GM21717 (cell line): ENCODE results near the gene FABP3.

Experiments
- ATAC-seq: cut with Tn5 transposase; IDR thresholded peaks from one replicate; pipeline ENCODE4 v1.9.1; 2021; ENCODE audit warnings: mild to moderate bottlenecking, moderate library complexity; ENCODE audit not compliant: unreplicated experiment

Gene FABP3

GRCh38 chr1:31373056-31373896, at the start of gene FABP3:
TSS of gene FABP3 (minus strand) at chr1:31373076. CDS start at chr1:31373014, 62 bp downstream.
- ATAC-seq: no peak

GRCh38 chr1:31421371-31422040, 48.6 kb upstream of the FABP3 start:
- ATAC-seq: no peak

GRCh38 chr1:31420716-31421115, 47.8 kb upstream of the FABP3 start:
- ATAC-seq: no peak

GRCh38 chr1:31418626-31419323, 45.9 kb upstream of the FABP3 start:
- ATAC-seq: no peak

- ATAC-seq: no peak
Observed at GRCh38 chr1:31417148-31417547, 44.3 kb upstream of the FABP3 start.

GRCh38 chr1:31416101-31416736, 43.3 kb upstream of the FABP3 start:
- no peak for ATAC-seq

- ATAC-seq: no peak
Observed at GRCh38 chr1:31415658-31416057, 42.8 kb upstream of the FABP3 start.

- ATAC-seq: no peak
Observed at GRCh38 chr1:31414980-31415370, 42.1 kb upstream of the FABP3 start.

- no peak for ATAC-seq
Observed at GRCh38 chr1:31413405-31414001, 40.6 kb upstream of the FABP3 start.

- no peak for ATAC-seq
Observed at GRCh38 chr1:31412732-31413404, 40.0 kb upstream of the FABP3 start, which contains the start of gene SERINC2. TSS of gene SERINC2 (plus strand) at chr1:31413213. CDS start at chr1:31413266, 53 bp downstream.

- no peak for ATAC-seq
Observed at GRCh38 chr1:31412205-31412604, 39.3 kb upstream of the FABP3 start.

- ATAC-seq: no peak
Observed at GRCh38 chr1:31410871-31411270, 38.0 kb upstream of the FABP3 start.

GRCh38 chr1:31409946-31410858, 37.3 kb upstream of the FABP3 start:
- no peak for ATAC-seq

GRCh38 chr1:31408788-31409318, 36.0 kb upstream of the FABP3 start:
- no peak for ATAC-seq

GRCh38 chr1:31407029-31407626, 34.3 kb upstream of the FABP3 start:
- no peak for ATAC-seq

GRCh38 chr1:31405578-31406245, 32.8 kb upstream of the FABP3 start:
- no peak for ATAC-seq

- no peak for ATAC-seq
Observed at GRCh38 chr1:31401241-31401640, 28.4 kb upstream of the FABP3 start.

- no peak for ATAC-seq
Observed at GRCh38 chr1:31400393-31400792, 27.5 kb upstream of the FABP3 start.
